ENCODE data around the gene RHOT1.
A peak's percentile ranks its signal among the peaks of the same experiment; 100 is the strongest.
"Not testable (repeated sequence)": the region's sequence is repeated elsewhere in the genome, so short reads cannot be mapped to it uniquely, and the experiment has no call there.

RHOT1 gene

DNA sequence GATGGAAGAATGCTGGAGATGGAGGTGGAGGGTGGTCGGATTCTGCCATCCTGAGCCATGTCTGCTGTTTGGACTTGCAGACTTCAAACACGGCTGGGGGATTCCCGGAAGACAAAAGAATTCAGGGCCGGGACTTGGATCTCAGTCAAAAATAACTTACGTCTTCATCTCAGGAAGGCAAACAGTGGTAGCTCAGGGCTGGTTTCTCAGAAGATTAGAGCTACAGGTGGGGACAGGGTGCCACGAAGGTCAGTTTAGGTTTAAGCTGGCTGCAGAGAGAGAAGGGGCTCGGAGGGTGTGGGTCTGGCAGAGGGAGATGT, 119.1 kb downstream of the RHOT1 start:
- no peak for FAIRE-seq
- TF ChIP-seq POLR2A (IDR thresholded peaks at IDR 0.05; ENCODE audit: low read depth, low read length): no peak
- DNase-seq (ENCODE audit: insufficient read length, low spot score): no peak

DNA sequence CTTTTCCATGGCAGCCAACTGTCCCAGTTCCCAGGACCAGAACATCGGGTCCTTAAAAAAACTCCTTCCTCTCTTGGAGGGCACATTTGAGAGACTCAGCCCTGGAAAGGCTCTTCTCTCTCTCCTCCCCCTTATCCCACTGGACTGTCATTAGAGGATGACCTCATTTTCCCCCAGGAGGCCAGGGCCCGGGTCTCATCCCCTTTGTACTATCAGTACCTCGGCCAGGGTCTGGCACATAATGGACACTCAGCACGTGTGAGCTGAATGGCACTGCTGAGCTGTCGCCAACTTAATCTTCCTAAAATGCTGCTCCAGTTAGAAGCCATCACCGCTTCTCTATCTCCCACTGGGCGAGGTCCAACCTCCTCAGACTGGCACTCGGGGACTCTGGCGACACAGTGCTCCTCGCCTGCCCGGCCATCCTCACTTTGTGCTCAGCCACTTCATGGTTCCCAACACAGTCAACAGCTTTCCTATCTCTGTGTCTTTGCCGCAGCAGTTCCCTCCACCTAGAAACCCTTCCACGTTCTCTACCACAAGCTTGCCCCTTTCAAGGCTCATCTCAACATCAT, 119.7 kb downstream of the RHOT1 start:
- no peak for TF ChIP-seq POLR2A (IDR thresholded peaks at IDR 0.05; ENCODE audit: low read depth, low read length)
- FAIRE-seq: no peak
- DNase-seq (ENCODE audit: insufficient read length, low spot score): no peak

DNA sequence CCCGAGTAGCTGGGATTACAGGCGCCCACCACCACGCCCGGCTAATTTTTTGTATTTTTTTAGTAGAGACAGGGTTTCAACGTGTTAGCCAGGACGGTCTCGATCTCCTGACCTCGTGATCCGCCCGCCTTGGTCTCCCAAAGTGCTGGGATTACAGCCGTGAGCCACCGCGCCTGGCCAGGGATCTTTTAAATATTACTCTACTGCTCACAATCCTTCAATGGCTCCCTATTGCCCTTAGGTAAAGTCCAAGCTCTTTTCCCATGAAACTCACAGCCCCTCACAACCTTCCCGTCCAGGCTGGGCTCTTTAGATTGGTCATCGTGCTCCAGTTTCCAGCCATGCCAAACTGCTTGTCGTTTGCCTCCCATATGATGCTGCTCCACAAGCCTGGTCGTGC, 121.2 kb downstream of the RHOT1 start:
- not testable (repeated sequence) for FAIRE-seq; DNase-seq (ENCODE audit: insufficient read length, low spot score)

DNA sequence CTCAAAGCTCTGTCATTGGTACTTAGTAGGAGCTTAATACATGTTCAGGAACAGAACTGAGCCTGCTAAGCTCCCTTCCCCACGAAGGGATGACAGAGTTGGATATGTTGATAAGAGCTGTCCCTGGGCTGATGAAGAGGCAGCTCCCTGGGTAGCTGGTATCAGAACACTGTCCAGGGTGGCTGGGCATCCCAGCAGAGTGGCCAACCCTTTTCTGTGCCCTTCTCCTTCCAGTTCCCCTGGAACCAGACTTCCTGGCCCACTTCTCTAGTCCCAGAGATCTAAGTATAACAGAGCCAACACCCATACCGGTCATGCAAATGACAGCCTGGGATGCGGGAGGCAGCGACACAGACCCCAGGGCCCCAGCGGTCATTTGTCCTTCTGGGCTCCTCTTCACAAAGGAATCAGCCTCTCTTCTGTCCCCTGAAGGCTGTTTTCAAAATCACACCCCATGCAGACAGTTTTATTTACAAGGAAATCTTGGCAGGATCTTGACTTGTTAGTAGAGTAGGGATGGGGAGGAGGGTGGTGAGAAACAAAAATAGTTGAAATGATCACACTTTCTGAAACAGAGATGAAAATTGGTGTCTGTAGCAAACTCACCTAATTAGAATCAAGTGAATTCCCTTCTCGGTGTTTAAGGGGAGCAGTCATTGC, 122.0 kb downstream of the RHOT1 start:
- DNase-seq (ENCODE audit: insufficient read length, low spot score) (no peak), FAIRE-seq (no peak)
- TF ChIP-seq POLR2A (IDR thresholded peaks at IDR 0.05; ENCODE audit: low read depth, low read length): no peak

DNA sequence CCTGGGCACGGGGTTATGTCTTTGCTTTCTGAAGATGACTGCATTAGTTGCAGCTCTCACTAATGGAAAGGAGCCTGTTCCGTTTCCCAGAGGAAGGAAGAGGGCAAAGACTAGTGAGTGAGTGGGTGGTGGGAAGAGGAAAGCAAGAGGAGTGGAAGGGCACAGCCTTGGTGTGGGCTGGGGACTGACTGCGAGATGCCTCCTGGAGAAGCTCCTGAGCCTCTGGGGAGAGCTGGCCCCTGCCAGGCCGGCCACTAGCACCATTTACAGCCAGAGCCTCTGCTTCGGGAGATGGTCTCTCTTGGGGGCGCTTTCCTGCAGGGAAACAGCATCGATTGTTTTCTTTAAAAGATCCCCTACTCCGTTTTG, 122.5 kb downstream of the RHOT1 start:
- DNase-seq (ENCODE audit: insufficient read length, low spot score) (no peak), FAIRE-seq (no peak)
- TF ChIP-seq POLR2A (IDR thresholded peaks at IDR 0.05; ENCODE audit: low read depth, low read length): no peak

DNA sequence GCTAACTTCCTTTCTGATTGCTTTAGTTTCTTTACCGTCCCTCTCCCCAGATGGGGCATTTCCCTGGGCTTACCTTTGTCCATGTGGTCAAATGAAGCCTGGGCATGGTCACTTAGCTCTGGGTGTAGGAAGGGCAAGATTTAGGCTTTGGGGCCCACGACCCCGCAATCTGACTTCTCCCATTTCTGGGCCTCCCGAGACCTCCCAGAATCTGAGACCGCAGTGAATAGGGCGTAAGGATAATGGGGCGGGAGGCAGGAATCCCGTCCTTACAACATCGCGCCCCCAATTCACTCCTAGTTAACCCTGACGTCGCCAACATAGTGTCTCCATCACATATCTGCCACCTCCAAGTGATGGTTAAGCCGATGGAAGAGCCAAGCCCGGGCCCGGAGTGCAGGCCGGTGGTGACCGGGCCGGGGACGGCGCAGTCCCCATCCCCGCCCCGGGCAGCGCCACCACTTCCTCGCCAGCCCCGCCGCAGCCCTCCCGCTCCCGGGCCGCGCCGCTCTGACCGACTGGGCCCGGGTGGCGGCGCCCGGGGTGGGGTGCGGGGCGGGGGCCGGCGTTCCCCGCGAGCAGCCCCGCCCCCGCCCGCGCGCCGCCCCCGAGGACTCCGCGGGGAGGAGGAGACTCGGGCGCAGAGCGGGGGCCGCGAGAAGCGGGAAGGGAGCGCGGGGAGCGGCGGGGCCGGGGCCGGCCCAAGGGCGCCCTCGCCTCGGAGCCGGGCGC, 123.1 kb downstream of the RHOT1 start, which contains the start of gene RHBDL3:
Gene RHBDL3, plus strand, starts transcription at position 641 of the 732 bp plus-strand sequence. CDS start 358 bp downstream, outside the sequence.
- DNase-seq (ENCODE audit: insufficient read length, low spot score): no peak
- peak; percentile 20; the same call in 1 of the 2 replicates for TF ChIP-seq POLR2A (IDR thresholded peaks at IDR 0.05; ENCODE audit: low read depth, low read length)
- FAIRE-seq: no peak

DNA sequence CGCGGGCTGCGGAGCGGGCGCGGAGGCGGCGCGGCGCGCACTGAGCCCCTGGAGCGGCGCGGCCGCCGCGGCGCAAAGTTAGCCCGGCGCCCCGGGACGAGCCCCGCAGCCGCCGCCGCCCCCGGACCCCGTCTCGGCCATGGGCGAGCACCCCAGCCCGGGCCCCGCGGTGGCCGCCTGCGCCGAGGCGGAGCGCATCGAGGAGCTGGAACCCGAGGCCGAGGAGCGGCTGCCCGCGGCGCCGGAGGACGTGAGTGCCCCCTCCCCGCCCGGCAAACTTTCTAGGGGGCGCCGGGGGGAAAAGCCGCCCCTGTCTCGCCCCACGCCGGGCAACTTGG, 123.7 kb downstream of the RHOT1 start:
- DNase-seq (ENCODE audit: insufficient read length, low spot score) (no peak), FAIRE-seq (no peak)
- TF ChIP-seq POLR2A (IDR thresholded peaks at IDR 0.05; ENCODE audit: low read depth, low read length): no peak

DNA sequence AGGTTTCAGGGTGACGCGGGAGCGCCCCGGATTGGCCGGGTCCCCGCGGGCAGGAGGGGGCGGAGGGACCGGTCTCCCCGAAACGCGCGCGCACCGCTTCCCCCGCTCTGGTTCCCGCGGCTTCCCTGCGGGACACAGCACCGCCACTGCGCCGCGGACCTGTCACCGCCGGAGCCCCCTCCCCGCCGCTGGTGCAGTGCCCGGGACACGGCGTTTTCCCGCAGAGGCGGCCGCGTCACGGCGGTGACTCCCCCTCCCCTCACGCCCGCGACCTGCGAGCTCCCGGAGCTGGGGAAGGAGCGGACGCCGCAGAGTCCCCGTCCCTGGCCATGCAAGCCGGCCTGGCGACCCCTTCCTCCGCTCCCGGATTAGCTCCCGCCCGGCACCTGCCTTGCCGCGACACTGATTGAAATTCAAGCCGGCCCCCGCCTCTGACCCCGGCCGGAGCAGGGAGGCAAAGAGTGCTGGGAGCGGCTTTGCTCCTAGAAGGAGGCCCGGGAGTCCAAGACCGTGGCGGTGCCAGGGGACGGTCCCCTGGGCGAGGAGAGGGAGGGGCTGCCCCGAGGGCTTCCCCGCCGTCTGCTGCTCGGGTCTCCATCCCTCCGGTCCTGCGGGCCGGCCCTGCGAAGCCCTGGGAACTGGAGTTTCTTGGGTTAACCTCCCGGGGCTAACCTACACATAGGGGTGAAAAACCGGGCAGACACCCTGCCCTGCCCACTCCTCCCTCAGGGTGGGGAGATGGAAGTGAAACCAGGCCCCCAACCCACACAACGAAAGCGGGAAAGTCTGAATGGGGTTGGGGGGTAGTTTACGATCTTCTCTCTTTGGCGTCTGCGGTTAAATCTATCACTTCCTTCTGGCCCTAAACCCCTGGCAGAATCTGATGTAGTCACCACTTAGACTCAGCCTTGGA, 124.3 kb downstream of the RHOT1 start:
- DNase-seq (ENCODE audit: insufficient read length, low spot score) (no peak), FAIRE-seq (no peak)

DNA sequence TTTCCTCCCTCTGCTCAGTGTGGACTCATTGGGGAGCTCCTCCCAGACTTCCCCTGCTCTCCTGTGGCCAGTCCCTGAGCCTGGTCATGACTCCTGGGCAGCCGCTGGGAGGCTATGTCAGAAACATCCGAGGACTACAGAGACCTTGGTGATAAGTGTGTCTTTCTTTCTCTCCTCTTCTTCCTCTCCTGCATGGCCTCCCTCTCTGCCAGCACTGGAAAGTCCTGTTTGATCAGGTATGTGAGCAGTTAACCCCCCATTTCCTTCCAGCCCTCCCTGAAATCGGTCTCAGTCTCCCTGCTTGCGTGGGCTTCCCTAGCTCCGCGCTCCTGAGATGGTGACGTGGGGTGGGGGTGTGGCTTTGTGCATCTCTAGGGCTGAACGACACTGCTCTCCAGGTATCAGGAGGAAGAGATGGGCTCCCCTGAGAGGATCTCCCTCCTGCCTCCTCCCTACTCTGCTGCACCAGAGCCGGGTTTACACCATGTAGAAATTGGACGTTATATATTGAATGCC, 125.4 kb downstream of the RHOT1 start:
- DNase-seq (ENCODE audit: insufficient read length, low spot score) (no peak), FAIRE-seq (no peak)
- no peak for TF ChIP-seq POLR2A (IDR thresholded peaks at IDR 0.05; ENCODE audit: low read depth, low read length)

More for the DNA sequence above, 124.3 kb downstream of the RHOT1 start:
- no peak for TF ChIP-seq POLR2A (IDR thresholded peaks at IDR 0.05; ENCODE audit: low read depth, low read length)

DNA sequence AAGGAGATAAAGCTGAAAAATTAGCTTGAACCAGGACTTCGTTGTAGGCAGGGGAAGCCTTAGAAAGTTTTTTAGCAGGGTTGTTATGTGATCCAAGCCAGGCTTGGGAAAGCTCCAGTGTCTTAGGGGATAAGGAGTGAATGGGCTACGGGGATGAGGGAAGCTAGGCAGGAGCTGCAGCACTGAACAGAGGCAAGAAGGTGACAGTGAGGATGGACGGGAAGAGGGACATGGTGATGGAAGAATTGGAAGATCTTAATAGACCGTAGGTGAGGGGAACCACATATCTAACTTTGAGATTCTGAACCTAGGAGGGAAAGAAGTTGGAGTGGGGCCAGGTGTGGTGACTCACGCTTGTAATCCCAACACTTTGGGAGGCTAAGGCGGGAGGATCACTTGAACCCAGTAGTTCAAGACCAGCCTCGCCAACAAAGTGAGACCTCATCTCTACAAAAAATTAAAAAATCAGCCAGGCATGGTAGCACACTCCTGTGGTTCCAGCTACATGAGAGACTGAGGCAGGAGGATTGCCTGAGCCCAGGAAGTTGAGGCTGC, 126.5 kb downstream of the RHOT1 start:
- FAIRE-seq (no peak), DNase-seq (ENCODE audit: insufficient read length, low spot score) (no peak)
- no peak for TF ChIP-seq POLR2A (IDR thresholded peaks at IDR 0.05; ENCODE audit: low read depth, low read length)

DNA sequence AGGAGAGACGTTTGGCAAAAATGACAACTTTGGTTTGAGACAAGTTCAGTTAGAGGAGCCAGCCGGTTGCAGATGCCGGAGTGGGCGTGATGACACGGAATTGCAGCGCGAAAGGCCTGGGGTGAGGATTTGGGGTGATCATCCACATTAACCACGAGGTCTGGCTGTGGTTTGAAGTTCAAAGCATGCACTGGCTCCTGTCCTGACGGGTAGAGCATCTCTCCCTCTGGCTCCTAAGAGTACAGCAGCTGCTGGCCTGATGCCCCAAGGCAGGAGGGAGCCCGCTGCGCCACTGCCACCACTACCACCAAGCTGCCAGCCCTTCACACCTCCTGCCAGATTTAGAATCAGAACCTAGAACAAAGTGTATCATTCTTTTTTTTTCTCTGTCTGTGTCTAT, 127.1 kb downstream of the RHOT1 start:
- TF ChIP-seq POLR2A (IDR thresholded peaks at IDR 0.05; ENCODE audit: low read depth, low read length): no peak
- FAIRE-seq (no peak), DNase-seq (ENCODE audit: insufficient read length, low spot score) (no peak)

DNA sequence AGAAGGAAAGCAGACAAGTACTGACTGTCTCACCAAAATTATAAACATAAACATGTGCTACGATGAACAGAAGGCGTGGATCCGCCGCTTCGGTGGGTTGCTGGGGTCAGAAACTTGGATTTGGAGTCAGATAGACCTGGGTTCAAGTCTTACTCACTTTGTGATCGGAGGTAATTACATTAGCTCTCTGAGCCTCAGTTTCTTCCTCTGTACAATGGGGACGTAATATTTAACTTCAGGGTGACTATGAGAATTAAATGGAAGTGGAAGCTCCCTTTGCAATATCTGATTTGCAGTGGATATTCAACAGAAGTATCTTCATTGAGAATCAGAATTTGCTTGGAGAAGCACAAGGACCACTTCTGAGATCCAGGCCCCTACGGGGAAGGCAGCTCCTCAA, 129.5 kb downstream of the RHOT1 start:
- no peak for FAIRE-seq
- DNase-seq (ENCODE audit: insufficient read length, low spot score): no peak
- TF ChIP-seq POLR2A (IDR thresholded peaks at IDR 0.05; ENCODE audit: low read depth, low read length): no peak

DNA sequence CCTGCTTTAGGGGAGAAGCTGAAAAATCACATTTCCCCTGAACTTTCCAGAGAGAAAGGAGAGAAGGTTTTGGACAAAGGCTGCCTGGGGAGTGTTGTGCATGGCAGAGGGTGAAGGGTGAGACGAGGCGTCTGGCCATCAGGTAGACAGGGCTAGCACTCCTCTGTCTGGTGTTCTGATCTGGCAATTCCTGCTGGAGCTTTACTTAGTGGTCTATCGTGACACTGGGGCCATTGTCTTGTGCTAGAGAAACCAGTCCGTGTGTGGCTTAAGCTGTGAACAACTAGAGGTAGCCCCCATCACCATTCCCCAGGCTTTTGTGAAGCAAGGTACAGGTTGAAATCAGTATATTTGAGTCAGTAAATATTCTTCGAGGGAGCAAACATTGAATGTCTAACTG, 131.8 kb downstream of the RHOT1 start:
- FAIRE-seq (no peak), DNase-seq (ENCODE audit: insufficient read length, low spot score) (no peak)
- no peak for TF ChIP-seq POLR2A (IDR thresholded peaks at IDR 0.05; ENCODE audit: low read depth, low read length)

DNA sequence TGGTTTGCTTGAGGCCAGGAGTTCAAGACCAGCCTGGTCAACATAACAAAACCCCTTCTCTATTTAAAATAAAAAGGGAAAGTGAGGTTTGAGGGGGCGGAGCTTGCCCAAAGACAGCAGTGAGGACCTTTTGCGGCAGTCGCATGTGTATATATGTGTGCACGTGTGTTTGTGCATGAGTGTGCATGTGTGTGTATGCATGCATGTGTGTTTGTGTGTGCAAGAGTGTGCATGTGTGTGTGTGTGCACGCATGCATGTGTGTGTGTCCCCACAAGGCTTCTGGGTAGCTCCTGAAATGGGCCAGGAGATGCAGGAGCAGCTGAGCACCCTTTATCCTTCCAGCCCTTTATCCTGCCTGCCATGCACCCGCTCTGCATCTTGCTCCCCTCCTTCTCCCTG, 132.3 kb downstream of the RHOT1 start:
- FAIRE-seq: no peak
- no peak for TF ChIP-seq POLR2A (IDR thresholded peaks at IDR 0.05; ENCODE audit: low read depth, low read length)
- no peak for DNase-seq (ENCODE audit: insufficient read length, low spot score)

Measured in H54 (cell line).